ENCODE results near the gene NTRK2. TPM values are rescaled to one million over a fixed set of nuclear protein-coding genes. Genes with fewer than 3 reads are reported as not detected.

The NTRK2 gene
- total RNA-seq, 1 experiment from 2014 or later: not detected

- Histone ChIP-seq H2AFZ (no peak overlapping the region), H3K27me3 (ENCODE audit: insufficient read depth, low read depth) (0 out of 2 replicates have a peak, but pooled peaks cover 3% of the 10 kb centered on the region), H3K4me1 (replicated peaks; ENCODE audit: insufficient read depth) (no peaks in the 10 kb centered on the region), H3K9me3 (ENCODE audit: insufficient read depth, low read depth) (no peaks in the 10 kb centered on the region; the same call in 1 of the 2 replicates), H3F3A (ENCODE audit: insufficient read depth, low read depth) (no peaks in the 10 kb centered on the region), H3K4me3 (no peak overlapping the region), H3K27ac (no peak overlapping the region), H3K79me2 (ENCODE audit: low read depth) (no peaks in the 10 kb centered on the region), H3K9me2 (ENCODE audit: insufficient read depth) (no peaks in the 10 kb centered on the region), H3K4me2 (no peak overlapping the region), H4K20me1 (ENCODE audit: insufficient read depth) (no peaks in the 10 kb centered on the region), H3K36me3 (ENCODE audit: low read depth) (no peaks in the 10 kb centered on the region)
- DNase-seq: no peak
- POLR2A ChIA-PET (ENCODE audit: unreplicated experiment): no interaction called here
- no TSS peak for BruUV-seq (replicated peaks)
- intact Hi-C loops (cut with micrococcal nuclease; ENCODE audit: unreplicated experiment): no loop called here
- TF ChIP-seq CTCF (conservative IDR thresholded peaks at IDR 0.05): no peak
- no peak for TF ChIP-seq EZH2 (IDR thresholded peaks at IDR 0.05; ENCODE audit: low read depth)
- CTCF ChIA-PET: no interaction called here
Measured at GRCh38 chr9:84937180-84937579, 267.7 kb downstream of the NTRK2 start.

- H3K9me3 ChIP-seq (ENCODE audit: insufficient read depth, low read depth): no peaks in the 10 kb centered on the region; the same call in 1 of the 2 replicates
- DNase-seq: no peak
- no peaks in the 10 kb centered on the region for H3K9me2 ChIP-seq (ENCODE audit: insufficient read depth)
- 0 out of 2 replicates have a peak, but pooled peaks cover 3% of the 10 kb centered on the region for H3K27me3 ChIP-seq (ENCODE audit: insufficient read depth, low read depth)
- no peaks in the 10 kb centered on the region for H3K79me2 ChIP-seq (ENCODE audit: low read depth)
- H3K36me3 ChIP-seq (ENCODE audit: low read depth): no peaks in the 10 kb centered on the region
- no peak overlapping the region for H2AFZ ChIP-seq
- no peaks in the 10 kb centered on the region for H4K20me1 ChIP-seq (ENCODE audit: insufficient read depth)
- no peak overlapping the region for H3K4me2 ChIP-seq
- no peak overlapping the region for H3K4me3 ChIP-seq
- H3K4me1 ChIP-seq (replicated peaks; ENCODE audit: insufficient read depth): no peaks in the 10 kb centered on the region
- no peaks in the 10 kb centered on the region for H3F3A ChIP-seq (ENCODE audit: insufficient read depth, low read depth)
- H3K27ac ChIP-seq: no peak overlapping the region
- ChIA-PET CTCF (no interaction called here), POLR2A (ENCODE audit: unreplicated experiment) (no interaction called here)
- BruUV-seq (replicated peaks): no TSS peak
- TF ChIP-seq EZH2 (IDR thresholded peaks at IDR 0.05; ENCODE audit: low read depth) (no peak), CTCF (conservative IDR thresholded peaks at IDR 0.05) (no peak)
- intact Hi-C loops (cut with micrococcal nuclease; ENCODE audit: unreplicated experiment): no loop called here
Measured at GRCh38 chr9:84937581-84937980, 268.1 kb downstream of the NTRK2 start.

GRCh38 chr9:84939774-84940173 lies 270.2 kb downstream of the NTRK2 start:
- TF ChIP-seq EZH2 (IDR thresholded peaks at IDR 0.05; ENCODE audit: low read depth): no peak
- TF ChIP-seq CTCF (conservative IDR thresholded peaks at IDR 0.05): no peak
- ChIA-PET POLR2A (ENCODE audit: unreplicated experiment) (no interaction called here), CTCF (no interaction called here)
- Histone ChIP-seq H3K4me1 (replicated peaks; ENCODE audit: insufficient read depth) (no peaks in the 10 kb centered on the region), H3K36me3 (ENCODE audit: low read depth) (no peaks in the 10 kb centered on the region), H3K4me3 (no peak overlapping the region), H3K79me2 (ENCODE audit: low read depth) (no peaks in the 10 kb centered on the region), H3K4me2 (no peak overlapping the region), H3K27ac (no peak overlapping the region), H3K9me2 (ENCODE audit: insufficient read depth) (no peaks in the 10 kb centered on the region), H2AFZ (no peak overlapping the region), H3F3A (ENCODE audit: insufficient read depth, low read depth) (no peaks in the 10 kb centered on the region), H3K27me3 (ENCODE audit: insufficient read depth, low read depth) (no peaks in the 10 kb centered on the region), H3K9me3 (ENCODE audit: insufficient read depth, low read depth) (no peaks in the 10 kb centered on the region; the same call in 1 of the 2 replicates), H4K20me1 (ENCODE audit: insufficient read depth) (no peaks in the 10 kb centered on the region)
- DNase-seq: no peak
- intact Hi-C loops (cut with micrococcal nuclease; ENCODE audit: unreplicated experiment): no loop called here
- BruUV-seq (replicated peaks): no TSS peak
